ENCODE data around the gene ZBED4. TPM values are rescaled to one million over a fixed set of nuclear protein-coding genes. Genes with fewer than 3 reads are reported as not detected.

ZBED4 gene
- total and polyA plus RNA-seq, 2 of the 13 experiments (the other 11 are each of a cell fraction or from before 2014, with no cell fraction given), result 5.4 to 9.6 TPM

DNA sequence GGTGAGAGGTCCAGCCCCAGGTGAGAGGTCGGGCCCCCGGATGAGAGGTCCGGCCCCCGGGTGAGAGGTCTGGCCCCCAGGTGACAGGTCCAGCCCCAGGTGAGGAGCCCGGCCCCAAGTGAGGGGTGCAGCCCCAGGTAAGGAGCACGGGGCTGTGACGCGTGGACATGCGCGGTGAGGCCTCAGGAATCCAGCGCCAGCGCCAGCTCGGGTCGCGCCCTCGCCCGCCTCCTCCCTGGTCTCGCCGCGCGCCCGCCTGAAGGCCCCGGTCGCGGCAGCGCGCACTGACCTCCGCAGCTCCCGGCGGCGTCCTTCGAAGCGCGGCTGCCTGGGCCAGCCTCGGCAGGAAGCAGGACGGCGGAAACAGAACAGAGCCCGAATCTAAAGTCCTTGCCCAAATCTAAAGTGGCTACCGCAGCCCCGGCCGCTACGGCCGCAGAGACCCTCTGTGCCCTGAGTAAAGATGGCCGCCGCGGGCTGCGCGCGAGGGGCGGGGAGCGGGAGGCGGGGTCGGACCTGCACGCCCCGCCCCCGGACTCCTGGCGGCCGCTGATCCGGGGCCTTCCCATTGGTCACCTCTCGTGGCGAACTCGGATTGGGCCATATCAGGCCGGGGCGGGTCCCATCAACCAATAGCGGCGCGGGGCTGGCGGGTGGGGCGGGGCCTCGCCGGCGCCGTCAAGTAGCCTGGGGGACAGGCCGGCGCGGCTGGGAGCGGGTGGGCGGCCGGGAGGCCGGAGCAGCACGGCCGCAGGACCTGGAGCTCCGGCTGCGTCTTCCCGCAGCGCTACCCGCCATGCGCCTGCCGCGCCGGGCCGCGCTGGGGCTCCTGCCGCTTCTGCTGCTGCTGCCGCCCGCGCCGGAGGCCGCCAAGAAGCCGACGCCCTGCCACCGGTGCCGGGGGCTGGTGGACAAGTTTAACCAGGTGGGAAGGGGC is 64.6 kb downstream of the ZBED4 start, which contains the start of the genes ALG12 and CRELD2 (continued):
- TF ChIP-seq, protein P1, sequence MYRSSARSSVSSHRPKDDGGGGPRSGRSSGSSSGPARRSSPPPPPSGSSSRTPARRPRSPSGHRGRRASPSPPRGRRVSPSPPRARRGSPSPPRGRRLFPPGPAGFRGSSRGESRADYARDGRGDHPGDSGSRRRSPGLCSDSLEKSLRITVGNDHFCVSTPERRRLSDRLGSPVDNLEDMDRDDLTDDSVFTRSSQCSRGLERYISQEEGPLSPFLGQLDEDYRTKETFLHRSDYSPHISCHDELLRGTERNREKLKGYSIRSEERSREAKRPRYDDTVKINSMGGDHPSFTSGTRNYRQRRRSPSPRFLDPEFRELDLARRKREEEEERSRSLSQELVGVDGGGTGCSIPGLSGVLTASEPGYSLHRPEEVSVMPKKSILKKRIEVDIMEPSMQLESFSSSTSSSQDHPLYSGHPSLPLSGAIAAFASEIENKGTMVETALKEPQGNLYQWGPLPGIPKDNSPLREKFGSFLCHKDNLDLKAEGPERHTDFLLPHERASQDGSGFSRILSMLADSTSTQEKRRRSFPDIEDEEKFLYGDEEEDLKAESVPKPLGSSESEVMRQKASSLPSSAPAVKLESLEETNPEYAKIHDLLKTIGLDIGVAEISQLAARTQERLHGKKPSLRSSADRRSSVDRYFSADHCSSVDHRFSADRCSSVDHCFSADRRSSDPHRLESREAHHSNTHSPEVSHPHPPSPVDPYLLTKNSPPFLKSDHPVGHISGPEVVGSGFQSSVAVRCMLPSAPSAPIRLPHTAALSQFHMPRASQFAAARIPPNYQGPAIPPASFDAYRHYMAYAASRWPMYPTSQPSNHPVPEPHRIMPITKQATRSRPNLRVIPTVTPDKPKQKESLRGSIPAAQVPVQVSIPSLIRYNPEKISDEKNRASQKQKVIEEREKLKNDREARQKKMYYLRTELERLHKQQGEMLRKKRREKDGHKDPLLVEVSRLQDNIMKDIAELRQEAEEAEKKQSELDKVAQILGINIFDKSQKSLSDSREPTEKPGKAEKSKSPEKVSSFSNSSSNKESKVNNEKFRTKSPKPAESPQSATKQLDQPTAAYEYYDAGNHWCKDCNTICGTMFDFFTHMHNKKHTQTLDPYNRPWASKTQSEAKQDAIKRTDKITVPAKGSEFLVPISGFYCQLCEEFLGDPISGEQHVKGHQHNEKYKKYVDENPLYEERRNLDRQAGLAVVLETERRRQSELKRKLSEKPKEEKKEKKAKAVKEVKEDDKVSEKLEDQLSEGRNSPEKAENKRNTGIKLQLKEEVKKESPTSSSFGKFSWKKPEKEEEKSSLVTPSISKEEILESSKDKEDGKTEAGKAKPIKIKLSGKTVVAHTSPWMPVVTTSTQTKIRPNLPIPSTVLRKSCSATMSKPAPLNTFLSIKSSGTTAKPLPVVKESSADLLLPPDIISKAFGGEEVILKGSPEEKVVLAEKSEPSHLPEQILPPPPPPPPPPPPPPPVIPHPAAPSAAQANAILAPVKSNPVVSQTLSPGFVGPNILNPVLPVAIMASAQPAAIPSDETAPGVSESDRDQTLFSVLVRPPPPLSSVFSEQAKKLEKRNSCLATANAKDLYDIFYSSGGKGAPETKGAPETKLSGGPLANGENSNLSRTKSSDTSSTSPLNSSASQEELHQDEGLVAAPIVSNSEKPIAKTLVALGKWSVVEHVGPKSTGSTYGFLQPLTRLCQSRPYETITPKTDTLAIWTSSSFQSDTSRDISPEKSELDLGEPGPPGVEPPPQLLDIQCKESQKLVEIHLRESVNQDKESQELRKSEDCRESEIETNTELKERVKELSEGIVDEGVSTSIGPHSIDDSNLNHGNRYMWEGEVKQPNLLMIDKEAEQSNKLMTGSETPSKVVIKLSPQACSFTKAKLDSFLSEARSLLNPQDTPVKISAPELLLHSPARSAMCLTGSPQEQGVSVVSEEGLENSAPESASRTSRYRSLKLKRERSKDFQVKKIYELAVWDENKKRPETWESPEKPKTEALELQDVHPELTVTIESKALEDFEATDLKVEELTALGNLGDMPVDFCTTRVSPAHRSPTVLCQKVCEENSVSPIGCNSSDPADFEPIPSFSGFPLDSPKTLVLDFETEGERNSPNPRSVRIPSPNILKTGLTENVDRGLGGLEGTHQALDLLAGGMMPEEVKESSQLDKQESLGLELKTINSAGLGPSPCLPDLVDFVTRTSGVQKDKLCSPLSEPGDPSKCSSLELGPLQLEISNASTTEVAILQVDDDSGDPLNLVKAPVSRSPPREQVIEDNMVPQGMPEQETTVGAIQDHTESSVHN (CRISPR knock-in tag; IDR thresholded peaks at IDR 0.05), result no peak
- TF ChIP-seq, protein P2, sequence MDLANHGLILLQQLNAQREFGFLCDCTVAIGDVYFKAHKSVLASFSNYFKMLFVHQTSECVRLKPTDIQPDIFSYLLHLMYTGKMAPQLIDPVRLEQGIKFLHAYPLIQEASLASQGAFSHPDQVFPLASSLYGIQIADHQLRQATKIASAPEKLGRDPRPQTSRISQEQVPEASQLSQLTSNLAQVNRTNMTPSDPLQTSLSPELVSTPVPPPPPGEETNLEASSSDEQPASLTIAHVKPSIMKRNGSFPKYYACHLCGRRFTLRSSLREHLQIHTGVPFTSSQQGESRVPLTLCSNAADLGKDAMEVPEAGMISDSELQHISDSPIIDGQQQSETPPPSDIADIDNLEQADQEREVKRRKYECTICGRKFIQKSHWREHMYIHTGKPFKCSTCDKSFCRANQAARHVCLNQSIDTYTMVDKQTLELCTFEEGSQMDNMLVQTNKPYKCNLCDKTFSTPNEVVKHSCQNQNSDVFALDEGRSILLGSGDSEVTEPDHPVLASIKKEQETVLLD (CRISPR knock-in tag; IDR thresholded peaks at IDR 0.05; ENCODE audit: low read depth), result peak; percentile 70
- no peak for TF ChIP-seq HNRNPL (IDR thresholded peaks at IDR 0.05; ENCODE audit: low read depth, low read length)
- TF ChIP-seq SMYD3 (CRISPR knock-in tag; IDR thresholded peaks at IDR 0.05), result peak; percentile 75; the same call in 1 of the 2 replicates
- TF ChIP-seq ZNF160 (CRISPR knock-in tag; IDR thresholded peaks at IDR 0.05), result no peak
- TF ChIP-seq ZNF253 (CRISPR knock-in tag; IDR thresholded peaks at IDR 0.05; ENCODE audit: borderline replicate concordance), result no peak
- peak; percentile 69 for TF ChIP-seq SALL1 (CRISPR knock-in tag; IDR thresholded peaks at IDR 0.05)
- 0 out of 2 replicates have a peak, but pooled peaks have one; percentile 35 for TF ChIP-seq ZFP36L1 (CRISPR knock-in tag; IDR thresholded peaks at IDR 0.05)
- TF ChIP-seq, protein P3, sequence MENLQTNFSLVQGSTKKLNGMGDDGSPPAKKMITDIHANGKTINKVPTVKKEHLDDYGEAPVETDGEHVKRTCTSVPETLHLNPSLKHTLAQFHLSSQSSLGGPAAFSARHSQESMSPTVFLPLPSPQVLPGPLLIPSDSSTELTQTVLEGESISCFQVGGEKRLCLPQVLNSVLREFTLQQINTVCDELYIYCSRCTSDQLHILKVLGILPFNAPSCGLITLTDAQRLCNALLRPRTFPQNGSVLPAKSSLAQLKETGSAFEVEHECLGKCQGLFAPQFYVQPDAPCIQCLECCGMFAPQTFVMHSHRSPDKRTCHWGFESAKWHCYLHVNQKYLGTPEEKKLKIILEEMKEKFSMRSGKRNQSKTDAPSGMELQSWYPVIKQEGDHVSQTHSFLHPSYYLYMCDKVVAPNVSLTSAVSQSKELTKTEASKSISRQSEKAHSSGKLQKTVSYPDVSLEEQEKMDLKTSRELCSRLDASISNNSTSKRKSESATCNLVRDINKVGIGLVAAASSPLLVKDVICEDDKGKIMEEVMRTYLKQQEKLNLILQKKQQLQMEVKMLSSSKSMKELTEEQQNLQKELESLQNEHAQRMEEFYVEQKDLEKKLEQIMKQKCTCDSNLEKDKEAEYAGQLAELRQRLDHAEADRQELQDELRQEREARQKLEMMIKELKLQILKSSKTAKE (CRISPR knock-in tag; IDR thresholded peaks at IDR 0.05; ENCODE audit: borderline replicate concordance), result no peak
- TF ChIP-seq ZSCAN25 (CRISPR knock-in tag; IDR thresholded peaks at IDR 0.05), result peak; percentile 68; the same call in 1 of the 2 replicates
- TF ChIP-seq, protein P4, sequence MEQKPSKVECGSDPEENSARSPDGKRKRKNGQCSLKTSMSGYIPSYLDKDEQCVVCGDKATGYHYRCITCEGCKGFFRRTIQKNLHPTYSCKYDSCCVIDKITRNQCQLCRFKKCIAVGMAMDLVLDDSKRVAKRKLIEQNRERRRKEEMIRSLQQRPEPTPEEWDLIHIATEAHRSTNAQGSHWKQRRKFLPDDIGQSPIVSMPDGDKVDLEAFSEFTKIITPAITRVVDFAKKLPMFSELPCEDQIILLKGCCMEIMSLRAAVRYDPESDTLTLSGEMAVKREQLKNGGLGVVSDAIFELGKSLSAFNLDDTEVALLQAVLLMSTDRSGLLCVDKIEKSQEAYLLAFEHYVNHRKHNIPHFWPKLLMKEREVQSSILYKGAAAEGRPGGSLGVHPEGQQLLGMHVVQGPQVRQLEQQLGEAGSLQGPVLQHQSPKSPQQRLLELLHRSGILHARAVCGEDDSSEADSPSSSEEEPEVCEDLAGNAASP (CRISPR knock-in tag; IDR thresholded peaks at IDR 0.05; ENCODE audit: borderline replicate concordance), result peak; percentile 64
- TF ChIP-seq ZBTB38 (CRISPR knock-in tag; IDR thresholded peaks at IDR 0.05), result peak; percentile 33
- peak; percentile 74 for TF ChIP-seq KMT2B (CRISPR knock-in tag; IDR thresholded peaks at IDR 0.05)
- no peak for TF ChIP-seq JUND (CRISPR knock-in tag; IDR thresholded peaks at IDR 0.05)
- no peak for TF ChIP-seq ZNF496 (CRISPR knock-in tag; IDR thresholded peaks at IDR 0.05; ENCODE audit: insufficient replicate concordance)

Measured in HepG2 (cell line).